WI38 (cell line): Measurements from ENCODE around the gene FAM193A.
A peak's percentile ranks its signal among the peaks of the same experiment; 100 is the strongest.

ENCODE experiments used
- H3K4me3 ChIP-seq: 2 replicates; pipeline ENCODE4 v1.5.1; 2011; ENCODE audit warnings: low read depth, mild to moderate bottlenecking, control low read depth, low read length
- CTCF ChIP-seq: IDR thresholded peaks from 2 replicates; pipeline ENCODE4 v1.5.1; 2012; ENCODE audit warnings: low read depth, mild to moderate bottlenecking, control low read depth, low read length

FAM193A gene

GRCh38 chr4:2750719-2751605, 214.5 kb downstream of the FAM193A start:
- no peak overlapping the region for H3K4me3 ChIP-seq
- no peak for TF ChIP-seq CTCF

- H3K4me3 ChIP-seq: no peak overlapping the region
- no peak for TF ChIP-seq CTCF
These were observed 217.0 kb downstream of the FAM193A start for GRCh38 chr4:2753436-2753835.

- peak overlapping the region; percentile 74 for H3K4me3 ChIP-seq
- TF ChIP-seq CTCF: no peak
These were observed 218.7 kb downstream of the FAM193A start for GRCh38 chr4:2754848-2755819.

- peak within 1 kb of the TSS; percentile 74 for H3K4me3 ChIP-seq
- TF ChIP-seq CTCF: 0 out of 2 replicates have a peak, but pooled peaks have one; percentile 10
These were observed 219.6 kb downstream of the FAM193A start, which contains the start of gene TNIP2 for GRCh38 chr4:2755821-2756690. TSS of gene TNIP2 (minus strand) at chr4:2756336. CDS start at chr4:2756289, 47 bp downstream.

GRCh38 chr4:2756691-2757350, 220.4 kb downstream of the FAM193A start:
- peak overlapping the region; percentile 24 for H3K4me3 ChIP-seq
- TF ChIP-seq CTCF: no peak

GRCh38 chr4:2757426-2757825, 221.0 kb downstream of the FAM193A start:
- no peak for TF ChIP-seq CTCF
- H3K4me3 ChIP-seq: no peak overlapping the region
